GM12891 (cell line): ENCODE data around the gene PLPP1.

ENCODE experiments used
- POLR2A ChIP-seq: IDR thresholded peaks from 2 replicates; pipeline ENCODE4 v1.6.1; 2011; ENCODE audit warnings: low read depth, low read length, control low read depth
- POLR2AphosphoS5 ChIP-seq: IDR thresholded peaks from 2 replicates; pipeline ENCODE4 v1.6.1; 2011; ENCODE audit warnings: low read depth, low read length, control low read depth
- SPI1 ChIP-seq: IDR thresholded peaks from 2 replicates; pipeline ENCODE4 v1.6.1; 2011; ENCODE audit warnings: low read depth, low read length, control low read depth

DNA sequence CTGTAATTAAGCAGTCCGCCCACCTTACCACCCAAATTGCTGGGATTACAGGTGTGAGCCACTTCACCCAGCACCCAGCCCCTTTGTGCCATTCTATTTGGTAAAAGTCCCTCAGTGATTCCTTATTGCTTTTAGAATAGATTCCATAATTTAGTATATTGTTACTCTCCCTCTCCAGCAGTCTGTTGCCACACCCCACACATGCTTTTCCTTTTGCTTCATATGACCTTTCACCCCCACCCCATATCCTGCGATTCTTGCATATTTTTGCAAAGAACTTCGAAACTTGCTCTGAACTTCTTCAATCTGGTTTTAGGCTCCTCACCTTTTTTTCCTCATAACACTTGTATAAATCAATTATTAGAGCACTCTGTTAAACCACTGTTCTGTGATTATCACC lies 126.8 kb downstream of the PLPP1 start:
- TF ChIP-seq POLR2A = no peak
- no peak for TF ChIP-seq SPI1
- TF ChIP-seq POLR2AphosphoS5 = no peak
